Kidney tubule cell (primary cell): ENCODE results near the gene NEURL1B.
A peak's percentile ranks its signal among the peaks of the same experiment; 100 is the strongest.

ENCODE experiments used
- DNase-seq: peaks from one replicate; pipeline ENCODE4 v3.0.0-alpha.2; 2018; ENCODE audit warnings: low spot score

NEURL1B gene

DNA sequence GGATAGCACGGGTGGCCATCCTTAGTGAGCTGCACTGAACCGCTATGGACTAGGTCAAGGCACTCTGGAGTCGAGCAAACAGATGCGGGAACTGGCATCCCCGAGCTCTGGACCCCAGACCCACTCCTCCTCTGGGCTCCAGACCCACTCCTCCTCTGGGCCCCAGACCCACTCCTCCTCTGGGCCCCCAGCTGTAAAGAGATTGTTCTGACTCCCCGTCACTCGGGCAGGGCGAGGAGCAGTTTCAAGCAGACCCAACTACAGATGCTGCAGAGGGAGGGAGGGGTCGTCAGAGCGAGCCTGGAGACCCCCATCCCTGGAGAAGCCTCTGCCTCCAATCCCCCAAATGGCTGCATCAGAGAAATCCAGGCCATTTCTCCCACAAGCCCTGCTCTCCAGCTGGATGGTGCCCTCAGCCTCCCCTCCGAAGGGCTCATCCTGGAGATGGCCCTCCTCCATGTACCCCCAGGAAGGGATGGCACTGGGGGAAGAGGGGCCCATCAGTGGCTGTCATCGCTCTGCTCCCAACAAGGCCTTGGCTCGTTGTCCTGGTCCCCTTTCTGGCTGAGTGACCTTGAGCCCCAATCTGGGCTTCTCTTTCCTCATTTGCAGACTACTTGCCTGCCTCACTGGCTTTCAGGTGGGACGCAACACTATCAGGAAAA is 91.3 kb downstream of the NEURL1B start:
- DNase-seq = no peak

DNA sequence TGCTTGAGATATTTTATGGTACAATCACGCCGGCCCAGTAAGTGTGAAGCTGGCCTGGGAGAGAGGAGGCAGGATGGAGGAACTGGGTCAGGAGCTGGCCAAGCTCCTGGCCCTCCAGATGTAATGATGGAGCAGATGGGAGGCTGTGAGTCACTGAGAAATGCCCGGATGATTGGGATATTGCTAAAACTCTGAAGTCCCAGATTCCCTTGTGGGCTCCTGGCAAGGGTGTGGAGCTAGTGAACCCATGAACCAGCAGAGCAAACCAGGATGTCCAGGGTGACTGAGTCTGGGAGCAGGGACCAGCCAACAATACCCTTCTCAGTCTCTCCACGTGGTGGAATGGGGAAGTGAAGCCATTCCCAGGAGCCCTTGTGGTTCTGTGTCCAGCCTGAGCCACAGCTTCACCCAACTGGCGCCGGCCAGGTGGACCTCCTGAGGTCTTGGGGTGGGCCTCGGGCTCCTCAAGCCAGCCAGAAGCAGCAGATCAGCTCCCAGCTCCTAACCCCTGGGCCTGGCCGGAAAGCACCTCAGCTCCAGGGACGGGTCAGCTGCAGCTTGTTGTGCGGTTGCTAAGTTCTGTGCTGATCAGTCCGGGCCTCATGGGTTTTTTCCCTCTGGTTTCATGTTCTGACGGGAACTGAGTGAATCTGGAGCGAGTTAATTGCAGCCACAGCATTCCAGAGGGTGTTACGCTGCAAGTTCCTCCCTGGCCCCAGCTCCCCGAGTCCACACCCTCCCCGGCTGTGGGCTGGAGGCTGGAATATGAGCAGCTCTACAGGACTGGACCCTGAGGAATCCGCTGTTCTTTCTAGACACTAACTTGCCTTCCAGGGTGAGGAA is 92.3 kb downstream of the NEURL1B start:
- DNase-seq = peak; percentile 98

DNA sequence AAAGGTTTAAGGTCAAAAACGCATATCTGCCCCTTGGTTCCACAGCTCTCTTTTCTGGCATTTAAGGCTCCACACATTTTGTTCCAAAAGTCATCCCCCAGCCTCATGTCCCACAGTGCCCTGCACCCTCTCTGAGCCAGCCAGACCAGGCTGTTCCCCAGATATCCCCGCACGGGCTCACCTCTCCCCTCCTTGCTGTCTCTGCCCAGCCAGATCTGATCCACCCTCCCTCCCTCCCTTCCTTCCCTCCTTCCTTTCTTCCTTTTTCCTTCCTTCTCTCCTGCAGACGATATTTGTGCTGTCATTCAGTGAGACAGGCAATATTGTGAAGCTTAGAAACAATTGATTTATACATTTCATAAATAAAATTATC is 92.9 kb downstream of the NEURL1B start:
- DNase-seq = no peak

DNA sequence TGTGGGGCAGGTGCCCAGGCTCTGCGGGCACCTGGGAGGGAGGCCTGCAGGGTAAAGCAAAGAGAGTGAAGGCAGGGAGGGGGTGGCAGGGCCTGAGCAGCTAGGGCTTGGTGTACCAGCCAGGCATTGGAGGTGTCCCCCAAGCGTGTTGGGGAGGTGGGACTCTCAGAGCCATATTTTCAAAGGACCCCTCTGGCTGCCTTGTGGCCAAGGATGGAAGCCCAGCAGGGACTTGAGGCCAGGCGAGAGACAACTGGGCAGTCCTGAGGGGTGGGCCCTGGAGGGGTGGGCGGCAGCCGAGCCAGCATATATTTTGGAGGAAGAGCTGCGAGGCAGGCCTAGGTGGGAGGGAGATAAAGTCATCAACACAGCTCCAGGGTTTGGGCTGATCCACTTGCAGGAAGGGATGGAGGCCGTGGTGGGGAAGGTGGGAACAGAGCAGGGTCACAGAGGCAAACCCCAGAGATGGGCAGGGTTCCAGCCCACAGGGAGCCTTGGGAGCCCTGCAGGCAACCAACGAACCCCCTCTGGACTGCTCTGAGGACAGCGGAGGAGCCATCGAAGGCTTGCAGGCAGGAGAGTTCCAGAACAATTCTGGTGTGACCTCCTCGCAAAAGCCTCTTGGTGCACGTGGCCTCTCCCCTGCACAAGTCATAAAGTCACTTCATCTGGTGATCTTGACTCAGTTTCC is 94.2 kb downstream of the NEURL1B start:
- no peak for DNase-seq

DNA sequence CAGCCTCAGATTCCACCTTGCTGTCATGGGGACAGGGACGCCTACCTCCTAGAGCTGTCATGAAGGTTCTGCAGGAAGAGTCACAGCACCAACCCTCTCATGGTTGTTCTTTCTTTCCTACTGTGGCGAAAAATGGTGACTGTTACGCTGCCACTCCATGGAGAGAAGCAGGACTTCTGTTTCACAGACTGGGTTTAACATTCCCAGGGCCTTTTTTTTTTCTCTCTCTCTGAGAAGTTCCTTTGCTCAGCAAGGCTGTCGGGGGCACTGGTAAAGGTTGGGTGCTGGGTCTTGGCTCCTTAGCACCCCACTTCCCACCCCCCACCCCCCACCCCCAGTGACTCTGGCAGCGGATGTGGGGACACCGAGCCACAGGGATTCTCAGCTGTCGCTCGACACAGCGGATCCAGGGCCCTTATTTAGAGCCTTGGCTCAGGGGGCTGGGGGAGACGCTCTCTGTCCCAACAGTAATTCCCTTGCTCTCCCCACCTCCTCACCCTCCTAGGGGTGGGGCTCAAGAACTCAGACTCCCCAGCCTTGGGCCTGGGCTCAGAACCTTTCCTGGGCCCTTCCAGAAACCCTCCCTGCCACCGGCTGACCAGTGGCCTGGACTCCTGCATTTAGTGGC is 95.6 kb downstream of the NEURL1B start:
- DNase-seq = no peak

DNA sequence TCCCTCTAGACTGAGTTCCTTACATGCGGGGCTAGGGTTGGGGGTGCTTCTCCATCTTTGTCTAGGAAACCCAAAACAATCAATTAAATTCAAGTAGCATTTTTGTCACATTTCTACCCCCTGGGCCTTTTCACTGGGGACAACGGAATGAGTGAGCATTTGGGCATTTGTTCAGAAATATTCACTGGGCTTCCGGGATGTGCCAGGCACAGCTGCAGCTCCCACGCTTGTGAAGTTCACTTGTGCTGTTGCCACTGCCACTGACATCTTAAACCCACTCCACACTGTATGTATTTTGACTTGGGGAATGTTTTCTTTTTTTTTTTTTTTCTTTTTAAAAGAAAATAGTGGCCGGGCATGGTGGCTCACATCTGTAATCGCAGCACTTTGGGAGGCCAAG is 98.3 kb downstream of the NEURL1B start:
- DNase-seq = no peak

DNA sequence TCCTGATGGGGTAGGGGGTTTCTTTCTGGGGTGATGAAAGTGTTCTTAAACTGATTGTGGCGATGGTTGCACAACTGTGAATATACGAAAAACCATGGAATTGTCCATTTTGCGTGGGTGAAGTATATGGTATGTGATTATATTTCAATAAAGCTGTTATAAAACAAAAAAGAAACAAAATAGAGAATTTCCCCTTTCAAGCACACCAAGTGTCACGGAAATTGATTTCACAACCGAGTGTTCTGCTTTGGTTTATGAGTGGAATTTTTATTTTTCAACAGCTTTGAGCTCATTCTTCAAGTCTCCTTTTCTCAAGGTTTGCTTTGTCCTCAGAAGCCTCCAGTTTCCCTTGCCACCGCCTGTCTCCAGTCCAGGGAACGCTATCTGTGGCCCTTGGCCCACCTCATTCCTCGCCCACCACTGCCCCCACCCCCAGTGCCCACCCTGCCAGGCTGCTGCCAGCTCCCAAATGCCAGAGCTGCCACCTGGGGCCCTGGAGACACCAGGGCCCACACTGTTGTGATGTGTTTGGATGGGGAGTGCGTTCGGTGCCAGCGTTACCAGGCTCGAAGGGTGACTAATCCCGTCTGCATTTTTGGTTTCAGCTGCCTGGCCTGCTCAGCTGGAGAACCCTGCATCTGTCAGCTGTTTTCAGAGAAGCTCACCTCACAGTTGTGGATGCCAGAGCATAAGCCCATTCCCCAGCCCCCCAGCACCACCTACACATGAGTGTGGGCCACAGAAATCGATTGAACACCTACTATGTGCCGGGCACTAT is 99.6 kb downstream of the NEURL1B start:
- DNase-seq = peak; percentile 96
